NCI-H2196 treated with DMSO at 0.1 percent for 48 hours (cell line): ENCODE results near the gene MOB3B.
"Not testable (repeated sequence)": the region's sequence is repeated elsewhere in the genome, so short reads cannot be mapped to it uniquely, and the experiment has no call there.

Experiments
- DNase-seq: peaks from one replicate; lab custom pipeline; 2025; ENCODE audit not compliant: unreplicated experiment; lab: John Stamatoyannopoulos, UW

MOB3B gene

DNA sequence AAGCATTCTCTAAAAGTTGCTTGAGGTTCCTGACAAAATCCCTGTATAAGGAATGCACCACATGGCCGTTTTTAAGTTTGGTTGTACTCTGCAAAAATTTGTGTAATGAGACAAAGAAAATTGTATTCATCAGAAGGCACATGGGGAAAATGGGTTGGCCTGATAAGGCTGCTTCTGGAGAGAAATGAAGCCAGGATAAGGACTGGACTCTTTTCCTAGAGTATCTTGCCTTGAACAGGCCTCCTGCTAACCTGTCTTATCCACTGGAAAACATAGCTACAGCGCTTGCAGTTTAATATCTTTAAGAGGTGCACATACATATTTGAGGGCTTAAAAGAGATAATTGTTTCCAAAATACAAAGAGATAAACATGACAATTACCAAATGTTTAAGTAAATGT is 46.9 kb downstream of the MOB3B start:
- DNase-seq = no peak

DNA sequence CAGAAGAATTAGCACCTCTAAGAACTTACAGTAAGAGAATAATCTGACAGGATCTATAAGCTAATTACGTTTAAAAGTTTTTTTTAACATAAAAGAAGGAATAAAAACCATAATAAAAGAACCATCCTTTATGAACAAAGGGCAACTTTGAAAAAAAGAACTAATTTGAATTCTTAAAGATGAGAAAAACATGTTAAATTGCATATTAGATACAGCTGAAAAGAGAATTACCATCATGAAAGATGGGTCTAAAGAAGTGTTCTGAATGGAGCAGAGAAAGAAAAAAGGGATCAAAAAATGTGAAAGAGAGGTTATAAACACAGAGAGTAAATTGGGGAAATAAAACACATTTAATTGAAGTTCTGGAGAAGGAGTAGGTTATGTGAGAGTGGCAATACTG is 51.3 kb downstream of the MOB3B start:
- no peak for DNase-seq

DNA sequence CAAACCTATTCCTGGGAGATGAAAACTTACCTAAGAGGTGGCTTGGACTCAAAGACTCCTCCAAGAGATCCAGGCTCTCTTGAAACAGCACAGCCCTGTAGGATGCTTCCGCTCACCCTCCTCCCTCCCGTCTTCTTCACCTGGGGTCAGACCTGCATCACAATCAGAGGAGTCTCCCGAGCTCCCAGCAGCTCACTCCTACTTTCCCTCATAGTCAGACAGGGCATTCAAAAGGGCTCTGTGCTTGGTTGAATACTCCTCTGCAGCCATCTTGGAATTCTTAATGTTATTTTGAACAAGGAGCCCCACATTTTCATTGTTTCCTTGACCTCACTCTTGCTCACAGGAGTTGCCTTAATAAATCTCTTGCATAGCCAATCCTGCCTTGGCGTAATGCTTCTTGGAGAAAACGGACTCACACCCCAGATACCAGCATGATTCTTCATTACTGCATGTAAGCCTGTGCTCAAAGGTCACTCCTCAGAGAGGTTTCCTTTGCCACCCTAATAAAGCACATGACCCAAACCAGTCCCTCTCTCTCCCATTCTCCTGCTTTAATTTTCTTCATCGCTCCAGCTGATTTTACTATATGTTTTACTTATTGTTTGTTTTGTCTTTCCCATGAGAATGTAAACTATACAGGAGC is 52.6 kb downstream of the MOB3B start:
- no peak for DNase-seq

DNA sequence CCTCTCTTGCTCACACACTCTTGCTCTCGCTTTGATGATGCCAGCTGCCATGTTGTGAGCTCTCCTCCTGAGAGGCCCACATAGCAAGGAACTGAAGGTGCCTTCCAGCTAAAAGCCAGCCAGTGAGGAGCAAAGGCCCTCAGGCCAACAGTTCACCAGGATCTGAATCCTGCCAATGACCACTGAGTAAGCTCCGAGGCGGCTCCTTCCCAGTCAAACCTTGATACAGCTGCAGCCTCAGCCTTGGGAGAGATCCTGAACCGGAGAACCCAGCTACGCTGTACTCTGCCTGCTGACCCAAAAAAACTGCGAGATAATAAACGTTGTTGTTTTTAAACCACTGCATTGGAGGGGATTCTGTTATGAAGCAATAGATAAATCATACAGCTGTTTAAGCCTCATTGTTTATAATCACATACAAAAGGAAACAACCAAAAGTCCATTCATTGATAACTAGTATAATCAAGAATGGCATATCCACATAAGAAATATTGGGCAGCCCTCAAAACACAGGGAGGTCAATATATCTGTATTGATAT is 54.5 kb downstream of the MOB3B start:
- DNase-seq = no peak

DNA sequence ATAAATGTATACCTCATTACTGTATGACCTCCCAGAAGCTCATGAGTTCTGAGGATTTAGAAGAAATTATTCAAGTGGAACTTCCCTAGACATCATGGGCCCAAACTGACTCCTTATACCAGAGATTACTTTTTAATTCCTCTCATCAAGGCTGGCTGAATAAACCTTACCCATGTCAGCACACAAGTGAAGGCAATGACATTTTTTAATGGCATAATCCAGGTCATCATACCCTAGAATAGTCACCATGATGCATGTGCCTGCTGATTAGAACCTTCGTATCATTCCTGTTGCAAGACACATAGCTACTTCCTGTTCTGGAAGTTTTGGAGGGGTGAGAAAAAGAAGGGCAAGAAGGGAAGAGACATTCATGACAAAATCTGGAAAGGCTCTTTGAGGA is 55.3 kb downstream of the MOB3B start:
- no peak for DNase-seq

DNA sequence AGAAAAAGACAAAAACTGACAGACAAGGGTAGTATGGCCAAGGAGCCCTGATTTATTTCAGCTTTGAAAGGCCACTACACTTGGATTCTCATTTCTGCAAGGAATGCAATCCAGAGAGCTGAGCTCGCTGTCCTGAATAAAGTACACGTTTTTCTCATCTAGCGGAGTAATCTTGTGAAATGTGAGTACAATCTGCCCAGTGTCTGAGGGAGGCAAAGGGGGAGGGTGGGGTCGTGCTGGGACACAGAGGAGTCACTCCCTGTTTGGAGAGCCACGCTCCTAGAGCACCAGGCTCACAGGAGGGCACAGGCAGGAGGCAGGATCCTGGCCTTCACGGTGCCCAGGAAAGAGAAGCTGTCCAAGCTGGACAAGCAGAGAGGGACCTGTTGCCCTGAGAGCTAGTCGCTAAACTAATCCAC is 56.5 kb downstream of the MOB3B start:
- no peak for DNase-seq

DNA sequence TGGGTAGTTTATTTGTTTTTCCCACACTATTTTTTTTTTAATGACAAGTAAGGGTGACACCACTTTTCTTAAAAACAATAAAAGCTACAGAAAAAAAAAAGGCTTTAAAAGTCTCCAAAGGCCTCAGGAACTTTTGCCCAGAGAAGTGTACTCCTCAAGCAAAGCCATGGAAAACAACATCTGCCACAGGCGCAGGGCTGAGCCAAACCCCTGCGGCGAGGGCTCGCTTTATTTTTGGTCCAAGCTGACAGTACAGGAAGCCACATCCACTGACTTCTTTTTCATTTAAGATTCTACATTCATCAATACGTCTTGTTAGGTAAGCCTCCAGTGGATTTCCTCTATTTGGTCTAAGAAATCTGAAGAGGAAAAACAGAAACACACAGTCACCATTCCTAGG is 57.4 kb downstream of the MOB3B start:
- no peak for DNase-seq

DNA sequence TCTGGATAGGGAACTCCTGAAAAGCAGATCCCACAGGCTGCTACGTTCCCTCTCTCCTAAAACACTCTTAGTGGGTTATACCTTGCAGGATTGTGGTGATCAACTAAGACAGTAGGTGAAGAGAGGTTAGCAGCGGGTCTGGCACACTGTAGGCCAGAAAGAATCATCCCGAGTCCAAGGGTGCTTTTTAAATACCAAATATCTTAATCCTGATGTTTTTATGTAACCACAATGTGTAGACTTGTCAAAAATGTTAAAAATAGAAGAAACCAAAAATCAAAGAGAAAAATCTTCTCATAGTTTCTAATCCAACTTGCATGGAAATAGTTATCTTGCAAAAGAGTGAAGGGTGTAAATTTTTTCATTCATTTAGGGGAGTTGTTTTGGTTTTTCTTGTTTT is 57.8 kb downstream of the MOB3B start:
- no peak for DNase-seq

DNA sequence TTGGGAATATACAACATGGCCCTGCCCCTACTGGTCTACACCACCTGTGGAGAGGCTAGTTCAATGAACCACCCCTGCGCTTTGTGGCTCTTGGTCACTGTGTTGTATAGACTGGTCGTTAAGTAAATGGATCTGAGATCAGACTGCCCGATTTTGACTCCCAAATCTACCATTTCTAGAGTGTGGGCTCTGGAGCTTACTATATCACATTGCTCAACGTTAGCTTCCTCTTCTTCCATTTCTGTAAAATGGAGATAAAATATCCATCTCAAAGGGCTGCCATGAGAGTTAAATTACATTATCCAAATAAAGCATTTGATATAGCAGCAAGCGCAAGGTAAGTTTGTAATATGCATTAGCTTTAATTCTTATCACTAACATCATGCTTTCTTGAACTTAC is 58.2 kb downstream of the MOB3B start:
- DNase-seq = no peak

DNA sequence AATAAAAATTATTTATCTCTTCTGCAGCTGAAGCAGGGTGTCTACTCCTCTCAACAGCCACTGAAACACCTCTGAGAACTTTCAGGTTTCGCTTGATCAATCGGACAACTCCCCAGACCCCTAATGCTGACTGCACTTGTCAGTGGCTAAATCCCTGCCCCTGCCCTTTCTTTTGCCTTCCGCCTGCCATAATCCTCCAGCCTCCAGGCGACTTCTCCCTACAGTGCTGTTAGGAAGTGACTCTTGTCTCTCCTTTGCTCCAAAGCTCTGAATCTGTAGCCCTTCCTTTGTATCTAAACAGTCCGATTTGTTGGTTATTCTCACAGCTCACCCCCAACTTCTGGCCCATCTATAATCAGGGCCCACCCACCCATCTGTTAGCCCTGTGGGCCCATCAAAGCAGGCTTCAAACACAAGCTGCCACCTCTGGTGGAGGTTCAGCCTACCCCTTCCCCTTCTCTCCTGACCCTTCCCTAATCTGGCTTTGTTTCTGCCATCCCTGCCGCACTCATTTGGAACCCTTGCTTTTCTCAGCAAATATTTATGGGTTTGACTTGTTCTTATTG is 59.2 kb downstream of the MOB3B start:
- no peak for DNase-seq

DNA sequence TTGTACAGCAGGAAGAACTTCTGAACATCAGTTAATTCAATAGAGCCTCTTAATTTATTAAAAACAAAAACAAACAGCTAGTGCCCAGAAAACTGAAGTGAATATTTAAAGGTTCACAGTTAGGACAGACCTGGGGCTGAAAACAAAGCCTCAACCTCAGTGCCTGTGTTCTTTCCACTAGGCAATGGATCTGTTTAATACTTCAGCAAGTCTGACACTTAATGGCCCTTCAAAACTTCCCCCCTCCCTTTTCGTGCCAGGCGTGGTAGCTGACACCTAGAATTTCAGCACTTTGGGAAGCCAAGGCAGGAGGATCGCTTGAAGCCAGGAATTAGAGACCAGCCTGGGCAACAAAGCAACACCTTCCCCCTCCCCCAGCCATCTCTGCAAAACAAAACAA is 60.1 kb downstream of the MOB3B start:
- no peak for DNase-seq

DNA sequence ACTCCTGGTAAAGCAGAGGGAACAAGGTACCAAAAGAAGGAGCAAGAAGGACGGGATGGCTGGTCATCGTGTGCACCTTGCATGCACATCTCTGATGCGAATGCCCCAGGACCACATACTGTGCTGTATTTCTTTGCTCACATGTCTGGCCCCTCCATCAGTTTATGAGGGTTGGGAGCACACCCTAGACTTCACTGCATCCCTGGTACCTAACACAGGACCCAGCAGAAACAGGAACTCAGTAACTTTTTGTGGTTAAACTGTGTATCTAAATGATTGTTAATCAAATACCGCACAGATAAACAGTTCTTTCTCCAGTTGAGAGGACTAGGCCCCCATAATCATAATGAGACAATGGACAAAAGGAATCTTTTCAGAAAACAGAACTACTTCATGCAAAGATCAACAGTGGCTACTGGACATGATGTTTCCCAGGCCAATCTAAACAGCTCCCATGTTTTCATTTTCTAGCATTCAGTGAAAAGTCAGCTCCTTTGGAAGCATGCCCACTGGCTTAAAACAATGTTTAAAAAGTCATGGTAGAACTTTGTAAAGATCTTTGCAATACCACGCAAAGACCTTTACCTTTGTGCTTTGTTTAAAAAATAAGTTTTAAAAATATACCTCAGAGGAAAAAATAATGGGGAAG is 61.0 kb downstream of the MOB3B start:
- no peak for DNase-seq

DNA sequence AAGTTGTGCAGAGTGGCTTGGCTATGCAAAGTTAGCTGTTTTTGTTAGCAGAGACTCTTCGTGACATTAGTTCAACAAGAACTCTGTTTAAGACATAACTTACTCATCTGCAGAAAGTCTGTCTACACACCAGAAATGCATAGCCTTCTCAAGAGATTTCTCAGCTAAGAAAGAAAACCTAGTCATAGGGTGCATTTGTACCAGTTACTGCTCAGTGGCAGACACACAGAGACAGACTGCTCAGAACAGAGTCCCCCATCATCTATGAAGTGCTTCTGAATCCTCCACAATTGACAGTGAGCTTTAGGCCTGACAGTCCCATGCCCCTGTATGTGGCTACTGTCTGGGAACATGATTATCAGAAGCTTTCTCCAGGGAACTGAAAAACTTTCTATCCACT is 61.6 kb downstream of the MOB3B start:
- no peak for DNase-seq

DNA sequence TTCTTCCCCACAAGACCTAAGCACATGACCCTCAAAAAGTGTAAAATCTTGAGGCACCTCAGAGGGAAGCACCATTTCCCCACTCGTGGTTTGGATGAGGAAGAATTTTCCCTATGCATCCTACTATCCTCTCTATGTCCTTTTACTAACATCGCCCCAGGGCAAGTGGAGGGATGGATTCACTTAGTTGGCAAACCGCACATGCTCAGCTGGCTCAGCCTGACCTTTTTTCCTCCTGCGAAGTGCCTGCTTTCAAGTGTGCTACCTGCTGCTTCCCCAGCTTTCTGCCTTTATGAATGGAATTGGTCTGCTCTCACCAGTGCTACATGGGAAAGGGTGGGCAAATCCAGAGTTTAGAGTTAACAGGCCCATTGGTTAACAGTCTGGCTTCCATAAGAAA is 62.1 kb downstream of the MOB3B start:
- no peak for DNase-seq

DNA sequence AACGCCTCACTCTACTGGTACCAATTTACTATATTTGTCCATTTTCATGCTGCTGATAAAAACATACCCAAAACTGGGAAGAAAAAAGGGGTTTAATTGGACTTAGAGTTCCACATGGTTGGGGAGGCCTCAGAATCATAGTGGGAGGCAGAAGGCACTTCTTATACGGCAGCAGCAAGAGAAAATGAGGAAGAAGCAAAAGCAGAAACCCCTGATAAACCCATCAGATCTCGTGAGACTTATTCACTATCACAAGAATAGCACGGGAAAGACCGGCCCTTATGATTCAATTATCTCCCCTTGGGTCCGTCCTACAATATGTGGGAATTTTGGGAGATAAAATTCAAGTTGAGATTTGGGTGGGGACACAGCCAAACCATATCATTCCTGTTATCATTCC is 63.1 kb downstream of the MOB3B start:
- not testable (repeated sequence) for DNase-seq

DNA sequence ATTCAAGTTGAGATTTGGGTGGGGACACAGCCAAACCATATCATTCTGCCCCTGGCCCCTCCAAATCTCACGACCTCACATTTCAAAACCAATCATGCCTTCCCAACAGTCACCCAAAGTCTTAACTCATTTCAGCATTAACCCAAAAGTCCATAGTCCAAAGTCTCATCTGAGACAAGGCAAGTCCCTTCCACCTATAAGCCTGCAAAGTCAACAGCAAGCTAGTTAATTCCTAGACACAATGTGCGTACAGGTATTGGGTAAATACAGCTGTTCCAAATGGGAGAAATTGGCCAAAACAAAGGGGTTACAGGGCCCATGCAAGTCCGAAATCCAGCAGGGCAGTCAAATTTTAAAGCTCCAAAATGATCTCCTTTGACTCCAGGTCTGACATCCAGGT is 64.7 kb downstream of the MOB3B start:
- DNase-seq = not testable (repeated sequence)

DNA sequence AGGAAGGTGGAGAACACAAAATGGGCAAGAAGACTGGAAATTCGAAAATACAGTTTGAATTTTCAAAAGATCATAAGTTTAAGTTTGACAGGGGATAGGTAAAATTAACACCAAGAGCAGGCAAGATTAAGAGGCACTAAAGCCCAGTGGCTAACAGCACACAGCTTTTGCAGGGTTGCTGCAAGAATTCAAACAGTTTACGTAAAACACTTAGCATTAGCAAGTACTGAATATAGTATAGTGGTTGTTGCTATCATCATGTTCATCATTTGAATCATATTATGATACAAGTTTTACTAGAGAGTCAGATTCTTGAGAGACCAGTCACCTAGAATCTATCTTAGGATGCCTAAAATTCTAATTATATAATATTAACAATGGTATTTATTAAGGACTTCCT is 66.8 kb downstream of the MOB3B start:
- no peak for DNase-seq

DNA sequence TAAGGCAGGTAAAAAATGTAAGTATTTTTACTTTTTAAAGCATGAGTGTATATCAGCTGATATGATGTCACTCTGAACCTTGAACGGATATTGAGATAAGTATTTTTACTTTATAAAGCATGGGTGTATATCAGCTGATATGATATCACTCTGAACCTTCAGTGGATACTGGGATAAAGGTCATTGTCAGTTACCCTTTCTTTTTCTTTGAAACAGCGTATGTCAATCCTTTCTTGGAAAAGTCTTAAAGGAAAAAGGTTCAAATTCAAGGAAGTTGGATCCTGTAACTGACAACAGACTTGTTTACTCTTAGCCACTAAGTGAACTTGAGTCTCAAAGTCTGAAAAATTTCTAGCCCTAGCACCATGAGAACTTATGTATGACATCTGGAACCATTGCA is 67.2 kb downstream of the MOB3B start:
- DNase-seq = no peak

DNA sequence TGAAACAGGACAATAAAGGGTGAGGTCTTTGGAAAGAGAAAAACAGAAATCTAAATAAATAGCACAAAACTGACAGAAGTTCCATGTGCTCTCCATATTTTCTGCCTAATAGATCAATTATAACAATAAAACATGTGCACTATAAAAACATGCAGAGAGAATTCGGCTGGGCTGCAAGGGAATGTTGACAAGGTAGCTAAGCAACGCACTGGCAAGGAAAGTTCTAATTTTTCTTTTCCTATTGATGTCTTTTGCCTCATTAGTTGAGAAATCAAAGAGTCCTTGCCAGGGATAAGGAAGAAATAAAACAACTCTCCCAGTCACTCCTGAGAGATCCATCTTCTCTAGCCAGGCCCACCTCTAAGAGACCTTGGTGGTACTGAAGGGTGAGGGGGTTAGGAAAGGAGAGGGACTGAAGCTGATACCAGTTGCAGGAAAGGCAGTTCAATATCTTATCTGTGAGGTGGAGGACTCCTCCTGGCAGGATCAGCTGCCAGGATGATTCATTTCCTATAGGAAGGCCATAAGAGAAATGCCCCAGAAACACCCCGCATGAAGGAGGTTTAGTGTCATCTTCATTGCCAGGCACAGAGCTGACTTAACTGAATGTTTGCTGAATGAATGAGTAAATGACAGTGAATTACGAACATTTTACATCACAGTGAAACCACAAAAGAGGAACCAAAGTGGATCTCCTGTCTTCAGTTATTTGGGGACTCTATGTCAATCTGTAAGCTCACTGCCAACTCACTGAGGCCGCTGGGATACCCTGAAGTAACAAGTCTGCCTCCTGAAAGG is 69.2 kb downstream of the MOB3B start:
- no peak for DNase-seq

DNA sequence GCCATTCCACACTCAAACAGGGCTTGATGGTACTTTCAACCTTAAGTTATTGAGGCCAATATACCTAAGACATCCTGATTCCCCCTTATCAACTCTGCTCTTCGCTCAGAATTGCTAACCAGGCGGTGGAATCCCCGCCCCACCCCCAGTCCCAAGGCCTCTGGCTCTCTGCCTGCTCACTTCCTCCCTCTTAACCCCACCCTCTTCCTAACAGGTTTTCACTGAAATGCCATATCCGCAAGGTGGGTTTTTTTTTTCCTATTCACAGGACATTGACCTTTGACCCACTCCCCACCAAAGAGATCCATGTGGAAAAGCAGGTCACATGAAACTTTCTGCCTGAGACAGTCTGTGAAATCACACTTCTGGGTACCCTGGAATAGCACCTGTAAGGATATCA is 72.2 kb downstream of the MOB3B start:
- DNase-seq = no peak

DNA sequence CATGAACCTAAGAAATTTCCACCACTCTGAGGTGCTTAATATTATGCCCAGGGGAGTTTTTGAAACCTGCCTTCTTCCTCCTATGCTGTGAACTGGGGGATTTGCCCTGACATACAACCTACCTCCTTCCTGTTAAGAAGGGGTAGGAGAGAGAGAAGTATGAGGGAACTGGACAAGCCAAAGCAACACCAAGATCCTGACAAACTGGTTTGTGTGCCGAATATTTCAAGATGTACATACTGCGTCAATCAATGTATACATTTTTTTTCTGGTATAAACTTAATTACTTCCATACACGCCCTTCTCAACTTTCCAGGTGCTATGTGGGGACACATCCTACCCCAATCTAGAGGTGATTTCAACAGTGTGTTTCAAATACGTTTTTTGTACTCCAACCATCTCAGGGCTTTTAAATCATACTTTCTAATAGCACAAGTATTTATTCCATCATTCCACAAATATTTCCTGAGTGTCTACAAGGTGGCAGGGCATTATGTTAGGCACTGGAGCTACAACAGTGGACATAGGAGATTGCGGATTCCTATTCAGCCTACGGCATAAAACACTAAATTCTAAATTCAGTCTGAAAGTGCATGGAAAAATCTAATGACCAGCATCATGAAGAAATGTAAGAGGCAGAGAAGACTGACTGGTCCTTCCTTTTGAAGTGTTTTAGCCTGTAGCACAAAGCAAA is 75.6 kb downstream of the MOB3B start:
- no peak for DNase-seq
